GOT3 (cell line): ENCODE data around the gene ZBTB21.
"Not testable (repeated sequence)": the region's sequence is repeated elsewhere in the genome, so short reads cannot be mapped to it uniquely, and the experiment has no call there.

Experiments used
- DNase-seq: peaks from one replicate; lab custom pipeline; 2025; ENCODE audit warnings: mixed read lengths; lab: John Stamatoyannopoulos, UW

ZBTB21 gene

GRCh38 chr21:42019101-42019605 is 9.0 kb upstream of the ZBTB21 start:
- no peak for DNase-seq

- no peak for DNase-seq
These were observed 6.9 kb upstream of the ZBTB21 start for GRCh38 chr21:42017022-42017421.

- no peak for DNase-seq
These were observed 6.3 kb upstream of the ZBTB21 start for GRCh38 chr21:42016364-42016985.

DNA sequence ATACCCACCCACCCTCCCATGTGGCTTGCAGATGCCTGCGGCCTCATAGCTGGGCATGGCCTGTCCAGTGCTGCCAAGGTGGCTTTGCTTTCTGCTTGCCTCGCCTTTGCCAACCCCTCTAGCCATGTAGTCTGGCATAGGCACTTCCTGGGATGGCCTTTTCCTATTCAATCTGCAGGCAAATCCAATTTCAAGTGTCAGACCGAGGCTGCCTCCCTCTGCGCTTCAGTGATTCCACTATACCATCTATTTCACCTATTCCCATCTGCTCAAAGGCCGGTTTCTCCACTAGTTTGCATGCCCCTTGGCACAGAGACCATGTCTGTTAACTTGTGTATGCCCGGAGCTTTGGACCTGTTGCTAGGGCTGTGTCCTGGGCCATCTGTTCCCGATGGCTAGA is 3.8 kb upstream of the ZBTB21 start:
- DNase-seq: no peak

DNA sequence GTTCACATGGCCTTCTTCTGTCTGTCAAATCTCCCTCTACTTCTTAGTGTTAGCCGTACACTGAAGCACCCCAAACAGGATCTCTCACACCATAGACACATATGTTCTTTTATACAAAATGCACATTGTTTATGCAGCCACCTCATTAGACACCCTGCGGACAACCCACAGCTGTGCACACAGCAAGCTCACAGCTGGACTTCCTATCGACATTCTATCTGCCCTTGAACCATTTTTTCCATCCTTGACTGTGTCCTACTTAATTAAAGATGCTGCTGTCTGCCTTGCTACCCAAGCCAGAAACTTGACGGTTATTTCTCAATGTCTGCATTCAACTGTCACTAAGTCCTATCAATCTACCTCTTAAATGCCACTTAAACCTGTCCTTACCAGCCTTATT is 3.2 kb upstream of the ZBTB21 start:
- no peak for DNase-seq

DNA sequence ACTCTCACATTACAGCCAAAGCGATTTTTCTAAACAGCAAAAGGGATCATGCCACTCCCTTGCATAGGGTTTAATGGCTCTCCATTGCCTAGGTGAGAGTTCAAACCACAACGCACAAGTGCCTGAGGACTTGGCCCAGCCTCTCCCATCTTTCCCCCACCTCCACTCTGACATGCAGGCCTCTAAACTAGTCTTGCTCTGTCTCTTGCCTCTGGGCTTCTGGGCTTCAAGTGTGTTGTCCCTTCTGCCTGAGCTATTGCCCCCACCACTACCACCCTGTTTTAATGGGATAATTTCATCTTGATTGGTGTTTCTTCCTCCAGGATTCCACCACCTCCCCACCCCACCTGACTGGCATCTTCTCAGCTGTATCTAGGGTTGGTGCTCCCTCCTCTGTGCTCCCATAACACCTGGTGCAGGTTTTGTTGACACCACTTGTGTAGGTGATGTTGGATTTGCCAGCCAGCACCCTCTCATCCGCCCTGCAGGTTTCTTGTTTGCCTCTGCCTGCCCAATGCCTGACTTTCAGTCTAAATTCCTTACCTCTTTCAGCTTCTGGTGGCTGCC is 2.7 kb upstream of the ZBTB21 start:
- DNase-seq: no peak

- no peak for DNase-seq
These were observed 2.2 kb upstream of the ZBTB21 start for GRCh38 chr21:42012344-42012743.

DNA sequence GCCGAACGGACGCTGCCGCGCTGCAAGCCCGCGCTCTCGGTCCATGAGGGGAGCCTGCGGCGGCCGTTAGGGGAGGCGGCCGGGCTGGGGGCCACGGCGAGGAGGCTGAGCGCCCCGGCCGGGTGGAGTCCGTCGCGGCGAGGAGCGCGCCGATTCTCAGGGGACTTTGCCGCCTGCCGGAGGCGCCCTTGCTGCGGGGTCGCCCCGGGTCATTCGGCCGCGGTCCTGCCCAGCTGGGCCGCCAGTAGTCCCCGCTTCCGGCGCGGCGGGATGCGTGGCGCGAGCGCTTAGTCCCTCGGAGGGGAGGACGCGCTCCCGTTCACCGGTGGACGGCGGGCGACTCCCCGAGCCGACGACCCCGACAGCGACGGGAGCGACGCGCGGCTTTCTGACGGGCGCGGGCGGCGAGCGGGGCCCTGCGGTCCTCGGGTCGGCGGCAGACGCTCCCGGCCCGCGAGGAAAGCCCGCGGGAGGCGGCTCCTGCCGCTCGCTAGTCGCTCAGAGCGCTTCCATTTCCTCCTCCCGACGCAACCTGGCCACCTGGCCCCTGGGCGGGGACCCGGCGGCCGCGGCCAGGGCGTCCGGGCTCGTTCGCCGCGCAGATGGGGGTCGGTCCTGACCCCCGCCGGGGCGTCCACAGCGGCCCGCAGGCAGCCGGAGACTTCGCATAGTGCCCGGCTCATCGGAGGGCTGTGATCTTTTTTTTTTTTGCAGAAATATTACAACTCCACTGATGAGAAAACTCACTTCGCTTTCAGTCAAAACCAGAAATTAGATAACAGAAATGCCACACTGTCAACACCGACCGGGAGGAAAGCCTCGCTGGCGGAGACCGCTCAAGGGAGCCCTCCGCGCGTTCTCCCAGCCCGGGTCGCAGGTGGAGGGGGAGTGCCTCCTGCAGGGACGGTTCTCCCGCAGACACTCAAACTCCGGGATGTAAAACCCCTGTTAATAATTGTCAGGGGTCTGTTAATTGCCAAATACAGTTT is 641 bp upstream of the ZBTB21 start:
- DNase-seq: no peak

DNA sequence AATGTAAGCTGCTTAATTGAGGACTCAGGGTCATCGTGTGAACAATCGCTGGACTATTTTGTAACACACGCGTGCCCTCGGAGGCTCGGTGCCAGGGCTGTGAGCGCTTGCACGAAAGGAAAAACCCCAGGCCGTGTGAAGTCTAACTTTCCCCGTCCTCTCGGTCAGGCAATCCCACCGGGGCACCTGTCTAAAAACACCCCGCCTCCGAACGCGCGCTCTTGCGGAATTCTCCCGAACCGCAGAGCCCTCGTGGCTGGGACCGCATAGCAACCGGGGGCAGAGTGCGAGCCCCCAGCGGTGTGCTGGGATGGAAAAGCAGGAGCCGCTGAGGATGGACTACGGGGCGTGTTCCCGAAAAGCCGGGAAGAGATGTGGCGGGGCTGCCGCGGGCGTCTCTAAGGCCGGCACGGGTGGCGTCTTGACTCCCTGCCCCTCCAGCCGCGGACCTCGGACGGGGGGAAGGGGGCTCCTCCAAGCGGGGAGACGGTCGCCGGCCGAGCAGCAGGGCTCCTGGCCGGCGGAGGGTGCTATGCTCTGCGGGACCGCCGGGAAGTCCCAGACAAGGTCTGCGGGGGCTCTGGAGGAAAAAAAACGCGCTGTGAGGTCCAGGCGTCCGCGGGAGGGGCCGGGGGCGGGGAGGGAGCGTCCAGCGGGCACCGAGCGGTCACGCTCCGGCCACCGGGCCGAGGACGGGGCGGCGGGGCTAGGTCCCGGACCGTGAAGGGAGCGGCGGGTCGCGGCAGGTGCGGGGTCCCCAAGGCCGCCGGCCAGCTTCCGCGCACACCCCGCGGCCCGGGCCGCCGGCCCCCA is 936 bp downstream of the ZBTB21 start:
- no peak for DNase-seq

DNA sequence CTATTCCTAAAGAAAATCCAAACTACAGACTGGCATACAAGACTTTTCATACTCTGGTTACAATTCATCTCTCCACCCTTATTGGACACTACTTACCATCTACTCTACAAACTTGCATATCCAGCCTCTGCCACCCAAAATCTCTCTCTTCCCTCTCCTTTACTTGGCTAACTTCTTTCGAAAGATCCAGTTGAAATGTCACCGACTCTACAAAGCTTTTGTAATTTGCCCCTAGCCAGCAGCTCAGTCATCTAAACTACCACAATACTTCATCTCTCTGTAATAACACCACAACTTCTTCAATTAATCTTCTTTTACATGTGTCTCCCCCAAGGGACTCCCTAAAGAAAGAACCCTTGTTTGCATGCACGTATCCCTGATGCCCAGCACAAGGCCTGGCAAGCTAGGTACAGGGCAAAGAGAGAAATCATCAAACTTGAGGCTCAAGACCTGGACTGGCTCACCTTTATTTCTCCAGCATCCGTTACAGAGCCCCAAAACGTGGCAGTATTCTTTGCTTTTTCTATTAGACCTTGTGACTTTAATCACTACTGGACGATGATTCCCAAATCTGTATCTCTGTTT is 2.7 kb downstream of the ZBTB21 start:
- no peak for DNase-seq

DNA sequence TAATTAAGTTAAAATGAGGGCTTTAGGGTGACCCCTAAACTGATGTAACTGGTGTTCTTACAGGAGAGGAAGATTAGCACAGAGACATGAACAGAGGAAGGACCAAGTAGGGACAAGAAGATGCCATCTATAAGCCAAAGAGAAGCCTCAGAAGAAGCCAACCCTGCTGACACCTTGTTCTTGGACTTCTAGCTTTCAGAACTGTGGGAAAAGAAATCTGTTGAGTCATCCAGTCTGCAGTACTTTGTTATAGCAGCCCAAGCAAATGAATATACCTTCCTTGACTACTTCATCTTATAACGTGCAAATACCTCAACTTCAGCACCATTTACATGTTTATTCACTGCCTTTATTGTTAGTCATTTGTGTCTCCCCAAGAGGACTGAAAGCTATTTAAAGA is 3.4 kb downstream of the ZBTB21 start:
- DNase-seq: no peak

DNA sequence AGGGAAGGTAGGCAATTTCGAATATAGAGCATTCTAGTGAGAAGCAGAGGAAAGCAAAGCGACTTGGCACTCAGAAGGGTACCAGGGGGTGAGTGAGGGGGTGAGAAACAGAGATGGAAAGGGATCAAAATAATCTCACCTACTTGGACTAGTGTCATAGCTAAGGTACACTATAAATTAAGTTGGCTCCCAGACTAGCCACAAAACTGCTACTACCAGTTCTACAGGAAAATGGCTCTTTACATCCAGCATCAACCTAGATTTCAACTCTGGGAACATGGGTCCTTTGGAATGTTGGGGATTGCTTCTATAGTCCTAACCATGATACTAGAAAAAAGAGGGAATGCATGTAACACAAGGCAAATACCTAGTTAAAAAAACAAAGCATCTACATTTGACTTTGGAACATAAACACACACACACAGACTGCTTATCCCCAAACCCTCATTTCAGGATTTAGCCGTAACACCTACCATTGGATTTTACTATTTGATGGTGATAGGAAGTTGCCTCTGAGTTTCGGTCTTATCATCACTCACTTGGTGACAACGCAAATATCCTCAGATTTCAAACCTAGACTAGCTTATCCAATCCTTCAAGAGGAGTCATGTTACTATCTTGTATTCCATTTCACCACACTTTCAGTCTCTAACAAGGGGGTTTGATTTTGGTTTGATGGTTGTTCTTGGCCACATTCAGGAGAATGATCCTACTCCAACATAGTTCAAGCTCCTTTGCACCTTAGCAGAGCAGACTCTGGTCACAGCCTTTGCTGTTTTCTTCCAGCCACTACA is 5.6 kb downstream of the ZBTB21 start:
- no peak for DNase-seq

GRCh38 chr21:42003051-42003461 is 7.1 kb downstream of the ZBTB21 start:
- DNase-seq: no peak

DNA sequence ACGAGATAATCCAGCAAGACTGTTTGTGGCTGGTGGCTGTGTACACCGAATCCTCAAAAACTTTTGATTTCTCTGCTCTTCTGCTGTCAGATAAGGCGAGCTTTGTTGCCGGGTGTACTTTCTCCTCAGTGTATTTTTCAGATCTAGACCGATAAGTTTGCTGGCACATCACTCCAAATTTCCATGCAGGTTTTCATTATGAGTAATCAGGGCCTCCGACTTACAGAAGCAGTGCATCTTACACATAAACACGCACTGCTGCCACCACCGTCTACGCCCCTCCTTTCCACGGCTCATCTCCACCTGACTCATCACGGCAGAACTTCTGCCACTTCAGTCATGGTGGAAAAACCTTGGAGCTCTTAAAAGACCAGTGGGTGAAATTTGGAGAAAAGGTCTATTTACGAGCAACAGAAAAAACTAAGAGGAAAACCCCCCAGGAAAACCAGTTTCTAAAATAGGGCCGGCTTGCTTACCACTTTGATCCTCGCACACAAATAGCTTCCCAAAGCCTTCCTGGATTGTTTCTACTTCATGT is 7.7 kb downstream of the ZBTB21 start:
- no peak for DNase-seq

- DNase-seq: no peak
These were observed 8.4 kb downstream of the ZBTB21 start for GRCh38 chr21:42001781-42002180.

DNA sequence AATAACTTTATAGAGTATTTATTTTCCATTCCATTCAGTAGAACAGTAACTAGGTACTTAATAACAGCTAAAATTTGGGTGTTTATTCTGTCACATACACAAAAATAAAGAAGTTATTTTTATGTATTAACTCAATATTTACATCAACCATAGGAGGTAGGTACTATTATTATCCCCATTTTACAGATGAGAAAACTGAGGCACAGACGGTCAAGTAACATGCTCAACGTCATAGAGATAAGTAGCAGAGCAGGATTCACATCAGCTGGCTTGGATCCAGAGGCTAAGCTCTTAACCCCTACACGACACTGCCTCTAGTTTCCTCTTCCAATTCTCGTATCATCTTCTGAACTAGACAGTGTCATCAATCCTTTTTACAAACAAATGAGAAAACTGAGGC is 9.3 kb downstream of the ZBTB21 start:
- no peak for DNase-seq

DNA sequence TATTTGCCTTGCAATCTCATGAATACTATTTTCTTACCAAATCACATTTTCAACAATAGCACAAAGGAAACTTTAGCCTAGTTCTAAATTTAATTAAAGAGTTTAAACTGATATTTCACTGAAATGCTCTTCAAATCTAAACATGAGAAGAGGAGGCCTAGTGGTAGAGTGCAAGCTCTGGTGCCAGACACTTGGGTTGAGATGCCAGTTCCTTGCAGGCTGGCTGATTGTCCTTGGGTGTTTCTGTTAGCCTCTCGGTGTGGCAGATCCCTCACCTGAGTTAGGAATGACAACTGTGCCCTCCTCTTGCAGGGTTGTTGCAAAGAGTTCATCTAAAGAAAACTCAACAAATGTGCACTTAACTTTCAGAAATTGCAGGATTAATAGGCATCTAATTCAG is 12.5 kb downstream of the ZBTB21 start:
- DNase-seq: no peak

DNA sequence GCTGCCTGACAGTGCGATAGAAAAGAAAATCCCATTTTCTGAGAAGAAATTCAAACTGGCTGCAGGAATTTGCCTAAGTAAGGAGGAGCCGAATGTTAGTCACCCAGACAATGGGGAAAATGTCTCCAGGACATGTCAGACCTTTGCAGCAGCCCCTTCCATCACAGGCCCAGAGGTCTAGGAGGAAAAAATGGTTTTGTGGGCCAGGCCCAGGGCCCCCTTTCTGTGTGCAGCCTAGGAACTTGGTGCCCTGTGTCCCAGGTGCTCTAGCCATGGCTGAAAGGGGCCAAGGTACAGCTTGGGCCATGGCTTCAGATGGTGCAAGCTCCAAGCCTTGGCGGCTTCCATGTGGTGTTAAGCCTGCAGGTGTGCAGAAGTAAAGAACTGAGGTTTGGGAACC is 14.6 kb downstream of the ZBTB21 start:
- no peak for DNase-seq

DNA sequence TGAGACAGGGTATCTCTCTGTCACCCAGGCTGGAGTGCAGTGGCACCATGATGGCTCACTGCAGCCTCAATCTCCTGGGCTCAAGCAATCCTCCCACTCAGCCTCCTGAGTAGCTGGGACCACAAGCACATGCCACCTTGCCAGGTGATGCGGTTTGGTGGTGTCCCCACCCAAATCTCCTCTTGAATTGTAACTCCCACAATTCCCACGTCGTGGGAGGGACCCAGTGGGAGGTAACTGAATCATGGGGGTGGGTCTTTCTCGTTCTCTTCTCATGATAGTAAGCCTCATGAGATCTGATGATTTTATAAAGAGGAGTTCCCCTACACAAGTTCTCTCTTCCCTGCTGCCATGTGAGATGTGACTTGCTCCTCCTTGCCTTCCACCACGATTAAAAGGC is 15.5 kb downstream of the ZBTB21 start:
- not testable (repeated sequence) for DNase-seq

GRCh38 chr21:41993744-41994143 is 16.4 kb downstream of the ZBTB21 start:
- no peak for DNase-seq

DNA sequence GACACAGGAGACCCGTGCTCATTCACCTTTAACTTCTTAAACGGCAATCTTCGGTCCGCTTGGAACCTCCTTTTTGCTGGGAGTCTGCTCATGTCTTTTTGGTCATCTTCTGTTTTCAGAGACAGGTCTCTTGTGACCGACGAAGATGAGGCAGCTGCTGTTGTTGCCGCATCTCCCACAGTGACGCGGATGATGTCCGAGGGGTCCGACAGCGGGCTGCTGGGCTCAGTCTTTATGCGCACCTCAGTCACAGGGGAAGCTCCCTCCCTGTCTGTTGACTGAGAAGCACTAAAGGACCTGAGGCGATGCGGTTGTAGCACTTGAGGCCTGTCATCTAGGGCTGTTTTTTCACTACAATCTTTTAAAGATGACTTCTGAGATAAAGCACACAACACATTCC is 17.6 kb downstream of the ZBTB21 start:
- no peak for DNase-seq
